GM18951 (cell line): Measurements from ENCODE around the gene EMILIN1.
"Not testable (repeated sequence)": the region's sequence is repeated elsewhere in the genome, so short reads cannot be mapped to it uniquely, and the experiment has no call there.

Experiments
- POLR2A ChIP-seq: IDR thresholded peaks from 4 replicates; pipeline ENCODE4 v1.6.1; 2011; ENCODE audit warnings: mild to moderate bottlenecking; ENCODE audit not compliant: insufficient read length, insufficient read depth; ENCODE audit errors: extremely low read depth
- in situ Hi-C: fragments of 300-500 bp; cut with MboI; formaldehyde crosslinking; loops from one replicate; pipeline ENCODE4 v1.12.0; 2022; ENCODE audit warnings: low sequenced_read_pairs, mixed read lengths, inconsistent platforms; ENCODE audit not compliant: unreplicated experiment

The EMILIN1 gene

DNA sequence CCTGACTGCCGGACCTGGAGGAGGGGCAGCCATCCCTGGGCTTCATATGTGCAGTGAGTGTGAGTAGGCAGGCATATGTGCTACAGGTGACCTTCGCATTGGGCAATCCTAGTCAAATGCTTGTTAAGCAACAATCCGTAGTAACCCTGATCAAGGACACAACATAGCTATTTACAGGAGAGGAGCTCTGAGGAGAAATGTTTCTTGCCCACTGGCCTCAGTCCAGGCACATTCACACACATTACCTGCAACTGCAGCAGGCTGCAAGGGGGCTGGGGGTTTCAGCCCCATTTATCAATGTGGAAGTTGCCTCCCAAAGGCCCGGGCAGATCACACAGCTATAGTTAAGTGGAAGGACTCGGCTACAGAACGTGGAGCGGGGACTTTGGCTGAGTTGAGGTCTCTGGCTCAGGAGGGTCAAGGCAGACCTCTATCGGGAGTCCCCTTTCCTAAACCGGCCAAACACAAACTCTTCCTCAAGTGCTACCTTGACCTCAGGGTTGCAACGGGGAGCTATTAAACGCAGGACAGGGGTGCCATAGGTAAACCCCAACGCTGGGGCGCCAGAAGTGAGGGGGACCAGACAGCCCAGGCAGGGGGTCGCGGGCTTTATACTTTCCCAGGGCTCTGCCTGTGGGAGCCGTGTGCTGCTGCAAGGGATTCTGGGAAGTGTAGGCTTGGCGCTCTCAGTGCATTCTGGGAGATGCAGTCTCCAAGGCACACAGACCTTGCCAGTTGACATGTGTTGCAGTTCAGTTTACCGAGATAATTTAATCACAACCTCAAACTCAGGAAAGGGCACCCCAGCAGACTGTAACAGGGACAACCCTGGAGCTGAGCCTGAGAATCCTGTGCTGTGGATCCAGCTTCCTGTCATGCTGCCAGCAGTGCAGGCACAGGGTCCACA lies 17.6 kb downstream of the EMILIN1 start:
- TF ChIP-seq POLR2A = peak; percentile 35
- in situ Hi-C loops = no loop called here

DNA sequence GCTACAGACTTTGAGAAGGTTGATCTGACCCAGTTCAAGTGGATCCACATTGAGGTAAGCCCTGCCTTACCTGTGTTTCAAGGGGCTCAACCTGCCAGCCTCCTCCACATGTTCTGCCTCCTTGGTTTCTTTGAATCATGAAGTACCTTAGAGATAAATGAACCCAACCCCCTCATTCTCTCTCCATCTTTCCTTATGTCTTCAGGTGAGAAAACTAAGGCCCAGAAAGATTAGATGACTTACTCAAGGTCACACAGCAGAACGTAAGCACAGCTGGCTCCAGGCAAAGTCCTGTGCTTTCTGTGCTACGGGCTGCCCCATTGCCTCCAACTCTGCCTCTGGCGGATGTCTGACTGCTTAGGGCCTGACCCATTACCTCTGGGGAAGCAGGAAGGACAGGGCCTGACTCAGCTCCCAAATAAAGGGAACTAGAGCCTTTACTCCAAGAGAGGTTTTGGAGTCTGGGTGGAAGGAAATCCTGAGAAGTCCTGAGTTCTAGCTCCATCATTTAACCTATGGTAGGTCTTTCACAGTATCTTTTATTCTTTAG lies 18.4 kb downstream of the EMILIN1 start:
- in situ Hi-C loops = no loop called here
- no peak for TF ChIP-seq POLR2A

DNA sequence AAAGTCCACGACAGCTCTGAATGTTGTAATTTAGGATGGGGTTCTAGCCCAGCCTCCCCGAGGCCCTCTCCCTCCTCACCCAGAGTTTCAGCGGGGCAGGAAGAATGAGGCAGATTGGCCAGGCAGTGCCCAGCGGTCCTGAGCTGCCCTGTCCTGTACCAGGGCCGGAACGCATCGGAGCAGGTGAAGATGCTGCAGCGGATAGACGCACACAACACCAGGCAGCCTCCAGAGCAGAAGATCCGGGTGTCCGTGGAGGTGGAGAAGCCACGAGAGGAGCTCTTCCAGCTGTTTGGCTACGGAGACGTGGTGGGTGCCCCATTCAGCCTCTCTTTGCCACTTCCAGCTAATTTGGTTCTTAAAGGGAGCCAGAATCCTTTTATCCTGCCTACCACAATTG lies 18.9 kb downstream of the EMILIN1 start:
- no peak for TF ChIP-seq POLR2A
- in situ Hi-C loops = no loop called here

GRCh38 chr2:27099334-27099955 lies 21.0 kb downstream of the EMILIN1 start:
- TF ChIP-seq POLR2A = no peak
- in situ Hi-C loops = no loop called here

GRCh38 chr2:27100036-27100435 lies 21.6 kb downstream of the EMILIN1 start:
- in situ Hi-C loops = loop anchor here (10.0 kb wide), 1 partner anchor 185 kb away; the partner anchor contains the start of gene TRIM54
- TF ChIP-seq POLR2A = no peak

DNA sequence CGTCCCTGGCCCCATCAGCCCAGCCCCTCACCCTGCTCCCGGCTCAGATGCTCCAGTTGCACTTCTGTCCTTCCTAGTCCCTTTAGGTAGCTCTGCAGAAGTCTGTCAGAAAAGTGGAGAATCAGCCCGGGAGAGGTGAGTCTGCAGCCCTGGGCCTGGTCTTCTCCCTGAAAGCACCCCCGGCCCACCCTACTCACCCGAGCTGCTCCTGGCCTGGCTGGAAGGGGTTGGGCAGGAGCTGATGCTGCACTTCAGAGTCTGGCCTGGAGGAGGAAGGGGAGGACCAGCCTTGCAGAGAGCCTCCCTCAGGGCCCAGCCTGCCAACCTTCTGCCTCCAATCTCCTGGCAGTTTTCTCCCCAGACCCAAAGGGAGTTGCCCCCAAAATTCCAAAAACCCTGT lies 23.9 kb downstream of the EMILIN1 start:
- in situ Hi-C loops = loop anchor here (10.0 kb wide), 1 partner anchor 182 kb away; the partner anchor contains the start of gene TRIM54
- TF ChIP-seq POLR2A = no peak

DNA sequence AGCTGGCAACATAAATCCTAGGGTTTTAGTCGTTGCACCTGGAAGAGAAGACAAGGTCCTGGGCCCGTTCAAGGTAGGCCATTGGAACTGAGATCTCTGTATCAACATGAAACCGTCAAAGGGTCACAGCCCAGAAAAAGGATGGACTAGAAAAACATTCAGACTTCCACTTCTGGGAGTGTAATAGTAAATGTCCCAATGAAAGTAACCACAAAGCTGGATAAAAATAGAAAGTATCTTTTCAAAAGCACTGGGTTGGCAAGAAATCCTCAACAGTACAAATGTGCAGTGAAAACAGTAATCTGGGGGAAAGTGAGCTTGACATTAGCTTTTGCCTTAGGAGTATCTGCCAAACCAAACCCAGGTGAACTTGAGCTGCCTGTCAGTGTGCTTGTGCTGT lies 27.6 kb downstream of the EMILIN1 start:
- no peak for TF ChIP-seq POLR2A
- in situ Hi-C loops = loop anchor here (10.0 kb wide), 1 partner anchor 179 kb away; the partner anchor contains the start of gene TRIM54

DNA sequence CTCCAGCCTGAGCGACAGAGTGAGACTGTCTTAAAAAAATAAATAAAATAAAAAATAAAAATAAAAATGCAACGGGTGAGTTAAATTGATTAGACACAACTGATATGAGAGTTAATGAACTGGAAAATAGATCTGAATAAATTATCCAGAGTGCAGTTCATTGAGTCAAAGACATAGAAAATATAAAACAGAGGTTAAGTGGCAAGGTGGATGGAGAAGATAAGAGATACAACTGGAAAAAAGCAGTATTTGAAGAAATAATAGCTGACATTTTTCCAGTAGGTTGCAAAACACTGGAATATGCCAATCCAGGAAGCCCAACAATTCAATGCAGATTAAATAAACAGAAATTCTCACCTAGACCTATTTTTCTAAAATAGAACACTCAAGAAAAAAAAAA lies 29.8 kb downstream of the EMILIN1 start:
- TF ChIP-seq POLR2A = no peak
- in situ Hi-C loops = loop anchor here (10.0 kb wide), 1 partner anchor 177 kb away; the partner anchor contains the start of gene TRIM54

- in situ Hi-C loops = loop anchor here (10.0 kb wide), 1 partner anchor 176 kb away; the partner anchor contains the start of gene TRIM54
- no peak for TF ChIP-seq POLR2A
Observed at GRCh38 chr2:27109083-27109482, 30.7 kb downstream of the EMILIN1 start.

GRCh38 chr2:27110603-27111352 lies 32.4 kb downstream of the EMILIN1 start:
- in situ Hi-C loops = not testable (repeated sequence)

GRCh38 chr2:27111392-27112078 lies 33.1 kb downstream of the EMILIN1 start:
- in situ Hi-C loops = not testable (repeated sequence)

- in situ Hi-C loops = no loop called here
Observed at GRCh38 chr2:27115519-27115918, 37.1 kb downstream of the EMILIN1 start.

GRCh38 chr2:27117995-27118524 lies 39.6 kb downstream of the EMILIN1 start:
- in situ Hi-C loops = no loop called here
- no peak for TF ChIP-seq POLR2A

More at GRCh38 chr2:27115519-27115918, 37.1 kb downstream of the EMILIN1 start:
- TF ChIP-seq POLR2A = no peak
